GM23248 (cell line): ENCODE measurements around the gene LPIN1.

Source experiments
- EZH2 ChIP-seq: fragments of 200-600 bp; sonication (generic); IDR thresholded peaks from 2 replicates; pipeline ENCODE4 v1.6.1; 2018; ENCODE audit warnings: antibody characterized with exemption, mild to moderate bottlenecking; ENCODE audit not compliant: insufficient read depth, poor library complexity, severe bottlenecking
- EZH2phosphoT487 ChIP-seq: fragments of 200-600 bp; sonication (generic); IDR thresholded peaks from 2 replicates; pipeline ENCODE4 v1.6.1; 2018; ENCODE audit warnings: antibody characterized with exemption, moderate library complexity, mild to moderate bottlenecking, low read depth; ENCODE audit not compliant: insufficient read depth

GRCh38 chr2:11702946-11703345 lies 43.5 kb upstream of the LPIN1 start:
- TF ChIP-seq EZH2phosphoT487 (no peak), EZH2 (no peak)
